Hepatocyte (in vitro differentiated cells): ENCODE data around the gene CNTN4. TPM values are rescaled to one million over a fixed set of nuclear protein-coding genes. Genes with fewer than 3 reads are reported as not detected.

Experiments used
- DNase-seq: peaks from one replicate; pipeline ENCODE4 v3.0.0-alpha.2; 2016; ENCODE audit warnings: low spot score
- H2AFZ ChIP-seq: fragments of 200-600 bp; sonication (generic); 2 replicates; pipeline ENCODE4 v1.6.0; 2016; ENCODE audit warnings: antibody characterized with exemption, mild to moderate bottlenecking
- H3K27ac ChIP-seq: fragments of 200-600 bp; sonication (generic); 2 replicates; pipeline ENCODE4 v1.5.1; 2016; ENCODE audit warnings: mild to moderate bottlenecking
- H3K27me3 ChIP-seq: fragments of 200-600 bp; sonication (generic); 2 replicates; pipeline ENCODE4 v1.6.1; 2016
- H3K36me3 ChIP-seq: fragments of 200-600 bp; sonication (generic); replicated peaks from 2 replicates; pipeline ENCODE4 v1.5.1; 2016; ENCODE audit warnings: low read depth; ENCODE audit not compliant: insufficient read depth
- H3K4me1 ChIP-seq: fragments of 200-600 bp; sonication (generic); 2 replicates; pipeline ENCODE4 v1.5.1; 2016; ENCODE audit warnings: mild to moderate bottlenecking, moderate library complexity; ENCODE audit not compliant: insufficient read depth
- H3K4me2 ChIP-seq: fragments of 200-600 bp; sonication (generic); 2 replicates; pipeline ENCODE4 v1.6.0; 2016
- H3K4me3 ChIP-seq: fragments of 200-600 bp; sonication (generic); 2 replicates; pipeline ENCODE4 v1.5.1; 2016; ENCODE audit warnings: mild to moderate bottlenecking
- H3K79me2 ChIP-seq: fragments of 200-600 bp; sonication (generic); 2 replicates; pipeline ENCODE4 v1.6.0; 2017; ENCODE audit warnings: mild to moderate bottlenecking
- H3K9me2 ChIP-seq: fragments of 200-600 bp; sonication (generic); replicated peaks from 2 replicates; pipeline ENCODE4 v1.6.0; 2017; ENCODE audit warnings: mild to moderate bottlenecking; ENCODE audit not compliant: insufficient read depth
- H3K9me3 ChIP-seq: fragments of 200-600 bp; sonication (generic); 2 replicates; pipeline ENCODE4 v1.5.1; 2016; ENCODE audit warnings: low read depth, mild to moderate bottlenecking
- H4K20me1 ChIP-seq: fragments of 200-600 bp; sonication (generic); 2 replicates; pipeline ENCODE4 v1.6.0; 2016; ENCODE audit warnings: mild to moderate bottlenecking; ENCODE audit not compliant: insufficient read depth, poor library complexity, severe bottlenecking
- CTCF ChIP-seq: fragments of 200-600 bp; sonication (generic); IDR thresholded peaks from 2 replicates; pipeline ENCODE4 v1.5.1; 2016; ENCODE audit warnings: antibody characterized with exemption, mild to moderate bottlenecking; ENCODE audit not compliant: poor library complexity
- EZH2 ChIP-seq: fragments of 200-600 bp; sonication (generic); IDR thresholded peaks from 2 replicates; pipeline ENCODE4 v1.6.1; 2016; ENCODE audit warnings: antibody characterized with exemption, mild to moderate bottlenecking, borderline replicate concordance
- EZH2phosphoT487 ChIP-seq: fragments of 200-600 bp; sonication (generic); IDR thresholded peaks from one replicate; pipeline ENCODE4 v1.6.1; 2018; ENCODE audit warnings: antibody characterized with exemption, mild to moderate bottlenecking, low read depth, moderate library complexity; ENCODE audit not compliant: unreplicated experiment, severe bottlenecking
- WGBS: methylation state at CpG from one replicate; pipeline ENCODE4 v1.1.6; 2016; ENCODE audit warnings: low lambda C conversion rate; ENCODE audit errors: missing lambda C conversion rate; 5-methylcytosine and 5-hydroxymethylcytosine counted together
- polyA plus RNA-seq: library from polyadenylated mRNA; unstranded; fragments of >200 nt; fragmentation: Nextera tagmentation; extraction: Ambion mirVana; gene quantifications from 2 replicates; pipeline ENCODE4 v1.2.1, GENCODE V29; 2016
- total RNA-seq: library from RNA; depleted of rRNA; stranded (reverse); fragments of >200 nt; gene quantifications from 2 replicates; pipeline ENCODE4 v1.2.3, GENCODE V29; 2014

CNTN4 gene
- total and polyA plus RNA-seq, 2 experiments from 2014 or later, result 17.6 to 30.3 TPM

GRCh38 chr3:2099028-2099671 is 484 bp downstream of the CNTN4 start:
- peak overlapping the region; percentile 95 for H3K4me2 ChIP-seq
- WGBS, result under 1% methylated on average over 42 of the region's 58 CpGs
- TF ChIP-seq EZH2 (peak; percentile 68), EZH2phosphoT487 (no peak), CTCF (no peak)
- peak overlapping the region; percentile 77 for H3K4me3 ChIP-seq
- peak; percentile 71 for DNase-seq
- H3K27me3 ChIP-seq, result peaks cover 30% of the 10 kb centered on the region
- peak overlapping the region; percentile 91 for H3K27ac ChIP-seq
- no peaks in the 10 kb centered on the region for H4K20me1 ChIP-seq
- H2AFZ ChIP-seq, result peak overlapping the region; percentile 96
- H3K36me3 ChIP-seq, result no peaks in the 10 kb centered on the region
- peaks cover 35% of the 10 kb centered on the region for H3K79me2 ChIP-seq
- H3K4me1 ChIP-seq, result peaks cover 6% of the 10 kb centered on the region
- H3K9me2 ChIP-seq, result no peaks in the 10 kb centered on the region
- H3K9me3 ChIP-seq, result no peaks in the 10 kb centered on the region

DNA sequence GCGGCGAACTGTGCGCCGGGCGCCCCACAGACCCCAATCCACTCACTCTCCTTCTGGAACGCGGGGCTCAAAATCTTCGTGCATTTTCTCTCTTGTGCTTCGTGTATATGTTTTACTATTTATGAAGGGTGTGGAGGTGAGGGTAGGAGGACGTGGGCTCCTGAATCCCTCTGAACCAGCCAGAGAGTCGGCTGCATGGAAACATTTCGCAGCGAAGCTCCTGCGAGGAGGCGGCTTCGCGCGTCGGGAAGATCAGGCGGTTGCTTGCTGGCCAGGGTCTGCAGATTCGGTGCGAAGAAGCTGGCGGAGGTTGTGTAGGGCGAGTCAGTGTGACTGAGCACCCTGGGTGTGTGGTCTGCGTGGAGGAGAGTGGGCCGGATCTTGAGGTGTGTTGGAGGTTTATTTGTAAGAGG is 1.1 kb downstream of the CNTN4 start:
- H3K27ac ChIP-seq, result peak overlapping the region; percentile 91
- H3K4me3 ChIP-seq, result peak overlapping the region; percentile 77
- no peaks in the 10 kb centered on the region for H3K36me3 ChIP-seq
- WGBS, result 4% methylated on average over 26 of the region's 26 CpGs
- no peaks in the 10 kb centered on the region for H3K9me2 ChIP-seq
- TF ChIP-seq EZH2 (peak; percentile 80), CTCF (no peak)
- peaks cover 6% of the 10 kb centered on the region for H3K4me1 ChIP-seq
- no peaks in the 10 kb centered on the region for H4K20me1 ChIP-seq
- peak overlapping the region; percentile 95 for H3K4me2 ChIP-seq
- peaks cover 24% of the 10 kb centered on the region for H3K27me3 ChIP-seq
- DNase-seq, result peak; percentile 39
- peak overlapping the region; percentile 96 for H2AFZ ChIP-seq
- H3K9me3 ChIP-seq, result no peaks in the 10 kb centered on the region
- H3K79me2 ChIP-seq, result peaks cover 42% of the 10 kb centered on the region

DNA sequence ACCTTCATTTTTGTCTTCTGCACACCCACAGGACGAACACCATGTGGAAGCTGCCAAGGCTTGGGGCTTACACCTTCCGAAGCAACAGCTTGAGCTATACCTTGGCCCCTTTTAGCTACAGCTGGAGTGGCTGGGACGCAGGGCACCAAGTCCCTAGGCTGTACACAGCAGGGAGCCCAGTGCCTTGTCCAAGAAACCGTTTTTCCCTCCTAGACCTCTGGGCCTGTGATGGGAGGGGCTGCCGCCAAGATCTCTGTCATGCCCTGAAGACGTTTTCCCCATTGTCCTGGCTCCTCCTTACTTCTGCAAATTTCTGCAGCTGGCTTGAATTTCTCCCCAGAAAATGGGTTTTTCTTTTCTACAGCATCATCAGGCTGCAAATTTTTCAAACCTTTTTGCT is 7.8 kb downstream of the CNTN4 start:
- Histone ChIP-seq H2AFZ (no peak overlapping the region), H3K27ac (no peak overlapping the region), H3K36me3 (no peaks in the 10 kb centered on the region), H3K9me3 (no peaks in the 10 kb centered on the region), H4K20me1 (no peaks in the 10 kb centered on the region), H3K79me2 (peaks cover 51% of the 10 kb centered on the region), H3K9me2 (no peaks in the 10 kb centered on the region), H3K27me3 (no peaks in the 10 kb centered on the region), H3K4me3 (no peak overlapping the region), H3K4me2 (no peak overlapping the region), H3K4me1 (no peaks in the 10 kb centered on the region)
- TF ChIP-seq CTCF (no peak), EZH2phosphoT487 (no peak), EZH2 (no peak)
- DNase-seq, result no peak
- 79% methylated on average over 6 of the region's 6 CpGs for WGBS
